Suprapubic skin (tissue), 3 donors: Measurements from ENCODE around the gene CLEC4F.

Experiments used
- CTCF ChIP-seq, 2 donors: fragments of 200-600 bp in 1 of 2; fragments of 450-650 bp in 1 of 2; sonication (generic) in 1 of 2; IDR thresholded peaks; one replicate each; pipeline ENCODE4 v1.5.1; 2016 to 2019; ENCODE audit warnings: antibody characterized with exemption in 2 of 2, mild to moderate bottlenecking in 1 of 2, moderate library complexity in 1 of 2
- EP300 ChIP-seq: sonication (generic); formaldehyde crosslinking; IDR thresholded peaks from one replicate; pipeline ENCODE4 v1.6.1; 2017; ENCODE audit warnings: antibody characterized with exemption
- POLR2A ChIP-seq, 2 donors: fragments of 450-650 bp; IDR thresholded peaks; one replicate each; pipeline ENCODE4 v1.6.1; 2017; ENCODE audit warnings: antibody characterized with exemption in 2 of 2, mild to moderate bottlenecking in 2 of 2, moderate library complexity in 2 of 2

DNA sequence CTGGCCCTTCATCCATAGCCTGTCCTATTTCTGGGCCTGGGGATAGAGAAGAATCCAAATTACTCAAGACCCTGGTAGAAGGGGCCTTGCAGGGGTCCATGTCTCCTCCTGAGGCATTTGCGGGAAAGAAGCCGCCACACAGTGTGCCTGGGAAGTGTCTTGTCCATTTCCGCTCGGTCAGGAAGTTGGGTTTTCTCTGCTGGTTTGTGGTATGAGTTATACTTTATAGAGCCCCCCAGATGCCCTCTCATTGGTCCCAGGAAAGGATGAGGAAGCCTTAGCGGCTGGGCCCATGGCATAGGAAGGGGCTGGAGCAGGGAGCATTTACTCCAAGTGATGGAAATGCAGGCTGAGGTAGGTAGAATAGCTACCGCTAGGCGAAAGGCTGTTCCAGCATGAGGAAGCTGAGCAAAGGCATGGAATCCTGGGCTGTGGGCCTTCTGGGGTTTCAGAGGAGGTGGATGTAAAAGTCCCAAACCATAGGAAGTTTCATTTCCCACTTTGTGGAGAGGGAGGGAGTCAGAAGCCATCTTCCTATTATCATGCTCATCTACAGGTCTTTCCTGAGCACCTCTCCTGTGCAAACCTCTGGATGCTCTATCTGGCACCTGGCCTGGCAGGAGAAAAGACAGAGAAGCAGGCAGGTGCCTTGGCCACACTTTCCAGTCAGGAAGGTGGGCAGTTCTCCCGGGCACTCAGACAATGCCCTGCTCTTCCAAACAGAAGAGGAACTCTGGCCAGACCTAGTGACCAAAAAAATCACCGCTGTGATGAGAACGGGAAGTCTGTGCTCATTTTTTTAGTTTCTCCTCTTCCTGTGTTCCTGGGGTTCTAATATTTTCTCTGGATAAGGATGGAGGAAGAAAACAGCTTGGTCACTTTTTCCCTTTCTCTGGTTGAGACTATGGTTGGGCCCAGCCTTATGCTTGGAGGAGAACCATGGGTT is 17.9 kb upstream of the CLEC4F start:
- no peak for TF ChIP-seq CTCF (IDR thresholded peaks at IDR 0.05)
- no peak for TF ChIP-seq EP300
- TF ChIP-seq POLR2A (IDR thresholded peaks at IDR 0.05), result no peak
